IPS-NIHi11 (cell line): ENCODE results near the gene ADRA1B.

Experiments used
- DNase-seq: peaks from one replicate; pipeline ENCODE4 v3.0.0; 2012; ENCODE audit warnings: mixed read lengths, low spot score

The ADRA1B gene

GRCh38 chr5:159915904-159916840 lies at the start of gene ADRA1B:
Gene ADRA1B, plus strand, starts transcription at chr5:159916482. Its CDS starts 424 bp downstream, at chr5:159916906.
- DNase-seq: peak; percentile 94

- DNase-seq: no peak
Observed at GRCh38 chr5:159873680-159874079, 42.6 kb upstream of the ADRA1B start.

- no peak for DNase-seq
Observed at GRCh38 chr5:159874263-159874662, 42.0 kb upstream of the ADRA1B start.

- no peak for DNase-seq
Observed at GRCh38 chr5:159877016-159877415, 39.3 kb upstream of the ADRA1B start.

- no peak for DNase-seq
Observed at GRCh38 chr5:159877894-159878448, 38.3 kb upstream of the ADRA1B start.

GRCh38 chr5:159878988-159879471 lies 37.3 kb upstream of the ADRA1B start:
- peak; percentile 79 for DNase-seq

GRCh38 chr5:159880676-159881075 lies 35.6 kb upstream of the ADRA1B start:
- no peak for DNase-seq

- DNase-seq: no peak
Observed at GRCh38 chr5:159881967-159882366, 34.3 kb upstream of the ADRA1B start.

- DNase-seq: no peak
Observed at GRCh38 chr5:159883522-159883950, 32.7 kb upstream of the ADRA1B start.

- DNase-seq: no peak
Observed at GRCh38 chr5:159884917-159885620, 31.2 kb upstream of the ADRA1B start.

GRCh38 chr5:159886296-159886695 lies 30.0 kb upstream of the ADRA1B start:
- no peak for DNase-seq

GRCh38 chr5:159887050-159887449 lies 29.2 kb upstream of the ADRA1B start:
- DNase-seq: no peak

- DNase-seq: no peak
Observed at GRCh38 chr5:159888860-159889259, 27.4 kb upstream of the ADRA1B start.

GRCh38 chr5:159890141-159890540 lies 26.1 kb upstream of the ADRA1B start:
- no peak for DNase-seq

GRCh38 chr5:159891371-159891770 lies 24.9 kb upstream of the ADRA1B start:
- DNase-seq: peak; percentile 66

- no peak for DNase-seq
Observed at GRCh38 chr5:159893040-159893695, 23.1 kb upstream of the ADRA1B start.

GRCh38 chr5:159894149-159894720 lies 22.0 kb upstream of the ADRA1B start:
- no peak for DNase-seq

GRCh38 chr5:159897786-159898393 lies 18.4 kb upstream of the ADRA1B start:
- no peak for DNase-seq

GRCh38 chr5:159899067-159900049 lies 16.9 kb upstream of the ADRA1B start:
- DNase-seq: no peak

- DNase-seq: no peak
Observed at GRCh38 chr5:159901308-159901707, 15.0 kb upstream of the ADRA1B start.
